RWPE1 (cell line): ENCODE results near the gene ETV2.
A peak's percentile ranks its signal among the peaks of the same experiment; 100 is the strongest.

Experiments used
- CTCF ChIA-PET: fragments of 350-600 bp; sonication (Branson Sonifier 250); formaldehyde crosslinking; extraction: SDS; loops from one replicate; lab custom pipeline; 2021; lab: Yijun Ruan, JAX
- POLR2A ChIA-PET: fragments of 400-600 bp; formaldehyde crosslinking; extraction: SDS; loops from one replicate; lab custom pipeline; 2020; ENCODE audit warnings: antibody characterized with exemption; ENCODE audit not compliant: low non-redundant PET; lab: Yijun Ruan, JAX
- DNase-seq: peaks from one replicate; pipeline ENCODE4 v3.0.0; 2012; ENCODE audit warnings: low spot score
- H3K27ac ChIP-seq: fragments of 450-650 bp; 2 replicates; pipeline ENCODE4 v1.5.1; 2017
- TF ChIP-seq, protein P1 (sequence below): fragments of 450-650 bp; conservative IDR thresholded peaks from 2 replicates; pipeline ENCODE4 v1.5.1; 2017; ENCODE audit warnings: low read depth, mild to moderate bottlenecking

ETV2 gene

DNA sequence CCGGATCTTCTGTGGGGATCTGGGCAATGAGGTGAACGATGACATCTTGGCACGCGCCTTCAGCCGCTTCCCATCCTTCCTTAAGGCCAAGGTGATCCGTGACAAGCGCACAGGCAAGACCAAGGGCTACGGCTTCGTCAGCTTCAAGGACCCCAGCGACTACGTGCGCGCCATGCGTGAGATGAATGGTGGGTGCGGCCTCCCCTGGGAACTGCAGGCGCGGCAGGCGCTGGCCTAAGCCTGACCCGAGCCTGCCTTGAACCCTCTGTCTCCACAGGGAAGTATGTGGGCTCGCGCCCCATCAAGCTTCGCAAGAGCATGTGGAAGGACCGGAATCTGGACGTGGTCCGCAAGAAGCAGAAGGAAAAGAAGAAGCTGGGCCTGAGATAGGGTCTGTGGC, 4.4 kb upstream of the ETV2 start:
- ChIA-PET CTCF (interaction anchor here (1.1 kb wide), 1 partner anchor 142 kb away, joined by 5 read pairs; no protein-coding TSS in a partner anchor), POLR2A (no interaction called here)
- H3K27ac ChIP-seq, result 0 out of 2 replicates have a peak overlapping the region, but pooled peaks have one; percentile 23
- TF ChIP-seq, protein P1, sequence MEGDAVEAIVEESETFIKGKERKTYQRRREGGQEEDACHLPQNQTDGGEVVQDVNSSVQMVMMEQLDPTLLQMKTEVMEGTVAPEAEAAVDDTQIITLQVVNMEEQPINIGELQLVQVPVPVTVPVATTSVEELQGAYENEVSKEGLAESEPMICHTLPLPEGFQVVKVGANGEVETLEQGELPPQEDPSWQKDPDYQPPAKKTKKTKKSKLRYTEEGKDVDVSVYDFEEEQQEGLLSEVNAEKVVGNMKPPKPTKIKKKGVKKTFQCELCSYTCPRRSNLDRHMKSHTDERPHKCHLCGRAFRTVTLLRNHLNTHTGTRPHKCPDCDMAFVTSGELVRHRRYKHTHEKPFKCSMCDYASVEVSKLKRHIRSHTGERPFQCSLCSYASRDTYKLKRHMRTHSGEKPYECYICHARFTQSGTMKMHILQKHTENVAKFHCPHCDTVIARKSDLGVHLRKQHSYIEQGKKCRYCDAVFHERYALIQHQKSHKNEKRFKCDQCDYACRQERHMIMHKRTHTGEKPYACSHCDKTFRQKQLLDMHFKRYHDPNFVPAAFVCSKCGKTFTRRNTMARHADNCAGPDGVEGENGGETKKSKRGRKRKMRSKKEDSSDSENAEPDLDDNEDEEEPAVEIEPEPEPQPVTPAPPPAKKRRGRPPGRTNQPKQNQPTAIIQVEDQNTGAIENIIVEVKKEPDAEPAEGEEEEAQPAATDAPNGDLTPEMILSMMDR, result no peak
- DNase-seq, result no peak

DNA sequence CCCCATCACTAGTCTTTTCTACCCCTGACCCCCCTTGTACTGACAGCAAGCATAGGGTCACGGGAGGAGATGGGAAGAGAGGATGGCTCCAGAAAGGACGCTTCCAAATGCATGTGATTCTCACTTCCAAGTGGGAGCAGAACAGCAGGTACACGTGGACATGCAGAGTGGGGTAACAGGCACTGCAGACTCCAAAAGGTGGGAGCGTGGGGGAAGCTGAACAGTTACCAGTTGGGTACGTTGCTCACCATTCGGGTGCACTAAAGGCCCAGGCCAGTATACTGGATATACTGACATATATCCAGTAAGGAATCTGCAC, 2.3 kb upstream of the ETV2 start:
- no peak overlapping the region for H3K27ac ChIP-seq
- POLR2A ChIA-PET, result no interaction called here
- TF ChIP-seq, protein P1, result no peak
- CTCF ChIA-PET, result no interaction called here
- DNase-seq, result no peak

DNA sequence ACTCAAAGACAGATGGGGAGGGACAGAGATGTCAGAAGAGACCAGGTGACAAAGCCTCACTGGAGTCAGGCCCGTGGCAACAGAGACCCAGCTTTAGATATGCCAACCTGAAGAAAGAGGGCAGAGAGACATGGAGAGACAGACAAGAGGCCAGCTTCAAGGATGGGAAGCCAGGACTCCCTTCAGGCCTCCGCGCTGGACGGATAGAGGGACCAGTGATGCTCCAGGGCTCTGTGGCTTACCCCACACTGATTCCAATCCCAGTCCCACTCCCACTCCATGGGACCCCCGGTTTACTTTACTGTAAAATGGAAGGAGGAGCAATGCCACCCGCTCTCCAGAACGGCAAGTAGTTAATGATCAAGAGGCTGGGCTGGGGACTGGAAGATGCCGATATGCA, 1.7 kb upstream of the ETV2 start:
- ChIA-PET CTCF (no interaction called here), POLR2A (no interaction called here)

DNA sequence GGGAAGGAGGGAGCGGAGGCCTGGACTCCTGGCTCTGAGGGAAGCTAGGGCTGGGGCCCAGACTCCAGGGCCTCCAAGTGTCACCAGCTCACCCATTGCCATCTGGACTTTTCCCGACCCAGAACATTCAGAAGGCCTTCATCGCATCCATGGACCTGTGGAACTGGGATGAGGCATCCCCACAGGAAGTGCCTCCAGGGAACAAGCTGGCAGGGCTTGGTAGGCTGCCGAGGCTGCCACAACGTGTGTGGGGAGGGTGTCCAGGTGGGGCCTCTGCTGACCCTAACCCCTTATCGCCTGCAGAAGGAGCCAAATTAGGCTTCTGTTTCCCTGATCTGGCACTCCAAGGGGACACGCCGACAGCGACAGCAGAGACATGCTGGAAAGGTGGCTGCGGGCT, 767 bp downstream of the ETV2 start:
- ChIA-PET POLR2A (interaction anchor here (0.7 kb wide), 1 partner anchor 178 kb away, joined by 4 read pairs; no protein-coding TSS in a partner anchor), CTCF (no interaction called here)

More for the DNA sequence above, 1.7 kb upstream of the ETV2 start:
- no peak for DNase-seq
- no peak overlapping the region for H3K27ac ChIP-seq
- TF ChIP-seq, protein P1, result no peak

DNA sequence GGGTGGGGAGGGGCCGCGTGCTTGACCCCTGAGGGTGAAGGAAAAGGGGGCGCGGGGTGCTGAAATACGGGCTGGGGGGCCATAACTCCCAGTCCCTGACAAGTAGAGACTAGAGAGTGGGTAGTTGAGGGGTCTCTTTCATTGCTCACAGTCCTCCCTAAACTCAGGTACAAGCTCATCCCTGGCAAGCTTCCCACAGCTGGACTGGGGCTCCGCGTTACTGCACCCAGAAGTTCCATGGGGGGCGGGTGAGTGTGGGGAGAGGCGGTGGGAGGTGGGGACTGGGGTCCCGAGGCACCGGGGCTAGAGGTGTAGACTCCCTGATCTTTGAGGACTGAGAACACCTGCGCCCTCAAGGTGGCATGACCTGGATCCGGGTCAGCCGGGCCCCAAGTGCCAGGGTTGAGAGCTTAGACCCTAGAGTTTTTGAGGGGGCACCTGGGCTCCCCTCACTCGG, 1.3 kb downstream of the ETV2 start:
- ChIA-PET POLR2A (interaction anchor here (0.7 kb wide), 1 partner anchor 178 kb away, joined by 4 read pairs; no protein-coding TSS in a partner anchor), CTCF (no interaction called here)
- no peak for DNase-seq
- peak overlapping the region; percentile 95 for H3K27ac ChIP-seq
- TF ChIP-seq, protein P1, result no peak

More for the DNA sequence above, 767 bp downstream of the ETV2 start:
- no peak overlapping the region; the same call in 1 of the 2 replicates for H3K27ac ChIP-seq
- TF ChIP-seq, protein P1, result no peak
- DNase-seq, result no peak

DNA sequence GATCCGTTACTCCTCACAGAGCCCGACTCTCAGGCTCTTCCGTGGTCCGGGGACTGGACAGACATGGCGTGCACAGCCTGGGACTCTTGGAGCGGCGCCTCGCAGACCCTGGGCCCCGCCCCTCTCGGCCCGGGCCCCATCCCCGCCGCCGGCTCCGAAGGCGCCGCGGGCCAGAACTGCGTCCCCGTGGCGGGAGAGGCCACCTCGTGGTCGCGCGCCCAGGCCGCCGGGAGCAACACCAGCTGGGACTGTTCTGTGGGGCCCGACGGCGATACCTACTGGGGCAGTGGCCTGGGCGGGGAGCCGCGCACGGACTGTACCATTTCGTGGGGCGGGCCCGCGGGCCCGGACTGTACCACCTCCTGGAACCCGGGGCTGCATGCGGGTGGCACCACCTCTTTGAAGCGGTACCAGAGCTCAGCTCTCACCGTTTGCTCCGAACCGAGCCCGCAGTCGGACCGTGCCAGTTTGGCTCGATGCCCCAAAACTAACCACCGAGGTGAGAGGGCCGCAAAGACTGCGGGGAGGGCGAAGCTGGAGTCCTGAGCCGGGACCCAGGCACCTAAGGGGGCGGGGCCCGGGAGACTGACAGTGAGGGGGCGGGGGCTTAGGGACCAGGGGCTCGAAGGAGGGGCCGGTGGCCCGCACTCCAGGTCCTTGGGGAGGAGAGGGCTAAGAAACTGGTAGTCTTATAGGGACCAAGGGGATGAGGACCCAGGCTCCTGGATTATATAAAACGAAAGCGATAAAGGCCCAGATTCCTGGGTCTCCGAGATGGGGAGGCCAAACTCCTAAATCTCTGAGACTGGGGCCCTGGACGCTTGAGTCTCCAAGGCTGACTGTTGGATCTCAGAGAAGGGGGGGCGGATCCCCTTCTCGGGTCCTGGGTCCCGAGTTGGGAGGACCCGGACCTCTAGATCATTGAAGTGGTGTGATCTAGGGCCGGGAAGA, 2.0 kb downstream of the ETV2 start:
- POLR2A ChIA-PET, result interaction anchor here (0.6 kb wide), 1 partner anchor 157 kb away, joined by 4 read pairs; no protein-coding TSS in a partner anchor
- DNase-seq, result peak; percentile 83
- CTCF ChIA-PET, result interaction anchor here (0.7 to 1.1 kb wide), 2 partner anchors 133 to 289 kb away, joined by 4 to 5 read pairs; no protein-coding TSS in a partner anchor
- H3K27ac ChIP-seq, result peak overlapping the region; percentile 95
- TF ChIP-seq, protein P1, result no peak
